GM12874 (cell line): ENCODE measurements around the gene CD81.

ENCODE experiments used
- CTCF ChIP-seq: IDR thresholded peaks from 2 replicates; pipeline ENCODE4 v1.5.1; 2011; ENCODE audit warnings: low read depth, mild to moderate bottlenecking, control low read depth, low read length, moderate library complexity; ENCODE audit not compliant: insufficient read depth

CD81 gene

DNA sequence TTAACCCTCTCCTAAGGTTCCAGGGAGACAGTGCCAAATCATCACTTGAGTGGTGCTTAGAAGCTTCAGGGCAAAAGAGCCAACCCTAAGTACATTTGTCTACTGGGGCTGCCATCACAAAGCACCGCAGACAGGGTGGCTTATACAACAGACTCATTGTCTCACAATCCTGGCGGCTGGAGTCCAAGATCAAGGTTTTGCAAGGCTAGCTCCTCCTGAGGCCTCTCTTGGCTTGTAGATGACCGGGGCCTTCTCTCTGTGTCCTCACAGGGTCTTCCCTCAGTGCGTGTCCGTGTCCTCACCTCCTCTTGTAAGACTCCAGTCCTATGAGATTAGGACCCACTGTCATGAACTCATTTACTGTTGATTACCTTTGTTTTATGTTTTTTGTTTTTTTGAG, 34.1 kb upstream of the CD81 start:
- TF ChIP-seq CTCF, result no peak

- TF ChIP-seq CTCF, result no peak
These were observed 33.6 kb upstream of the CD81 start for GRCh38 chr11:2343502-2343901.

DNA sequence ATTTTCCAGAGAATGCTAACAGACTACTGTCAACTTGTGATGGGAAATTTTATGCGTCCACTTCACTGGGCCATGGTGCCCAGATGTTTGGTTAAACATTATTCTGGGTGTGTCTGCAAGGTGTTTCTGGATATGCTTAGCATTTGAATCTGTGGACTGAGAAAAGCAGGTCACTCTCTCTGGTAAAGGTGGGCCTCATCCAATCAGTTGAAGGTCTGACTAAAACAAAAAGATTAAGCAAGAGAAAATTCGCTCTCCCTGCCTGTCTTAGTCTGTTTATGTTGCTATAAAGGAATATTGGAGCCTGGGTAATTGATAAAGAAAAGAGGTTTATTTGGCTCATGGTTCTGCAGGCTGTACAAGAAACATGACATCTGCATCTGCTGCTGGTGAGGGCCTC, 32.1 kb upstream of the CD81 start:
- TF ChIP-seq CTCF, result no peak

- TF ChIP-seq CTCF, result no peak
These were observed 31.1 kb upstream of the CD81 start for GRCh38 chr11:2346014-2346413.

- TF ChIP-seq CTCF, result no peak
These were observed 30.4 kb upstream of the CD81 start for GRCh38 chr11:2346586-2347307.

GRCh38 chr11:2347308-2347830, 29.7 kb upstream of the CD81 start:
- TF ChIP-seq CTCF, result no peak

DNA sequence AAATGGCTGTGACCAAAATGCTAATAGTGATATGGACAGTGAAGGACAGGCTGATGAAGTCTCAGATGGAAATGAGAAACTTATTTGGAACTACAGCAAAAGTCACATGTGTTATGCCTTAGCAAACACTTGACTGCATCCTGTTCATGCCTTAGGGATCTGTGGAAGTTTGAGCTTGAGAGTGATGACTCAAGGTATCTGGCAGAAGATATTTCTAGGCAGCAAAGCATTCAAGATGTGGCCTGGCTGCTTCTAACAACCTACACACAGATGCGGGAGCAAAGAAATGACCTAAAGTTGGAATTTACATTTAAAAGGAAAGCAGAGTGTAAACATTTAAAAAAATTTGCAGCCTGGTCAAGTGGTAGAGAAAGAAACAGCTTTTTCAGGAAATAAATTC, 28.1 kb upstream of the CD81 start:
- TF ChIP-seq CTCF, result no peak
